Stomach (tissue), 9 donors: ENCODE results near the gene MMP28. TPM values are rescaled to one million over a fixed set of nuclear protein-coding genes. Genes with fewer than 3 reads are reported as not detected.

Source experiments
- DNase-seq, 2 donors: peaks; one replicate each; pipeline versions ENCODE4 v3.0.0 to v3.0.0-alpha.2; 2013 to 2019
- H3K27ac ChIP-seq, 5 donors: fragments of 200-600 bp in 4 of 5; sonication (generic) in 4 of 5; one replicate each; pipeline ENCODE4 v1.5.1; 2013 to 2019; ENCODE audit warnings: mild to moderate bottlenecking in 1 of 5, moderate library complexity in 1 of 5
- H3K27me3 ChIP-seq, 3 donors: fragments of 200-600 bp; sonication (generic); one replicate each; pipeline ENCODE4 v1.5.1; 2017 to 2019; ENCODE audit warnings: mixed run types in 1 of 3
- H3K36me3 ChIP-seq, 4 donors: fragments of 200-600 bp; sonication (generic); 1 replicate in 3 of 4; 2 replicates in 1 of 4; pipeline ENCODE4 v1.5.1; 2016 to 2019
- H3K4me1 ChIP-seq, 4 donors: fragments of 200-600 bp; sonication (generic); one replicate each; pipeline ENCODE4 v1.5.1; 2016 to 2019
- H3K4me3 ChIP-seq, 4 donors: fragments of 200-600 bp; sonication (generic) in 3 of 4; one replicate each; pipeline ENCODE4 v1.5.1; 2016 to 2019; ENCODE audit warnings: mild to moderate bottlenecking in 1 of 4
- H3K9me3 ChIP-seq, 4 donors: fragments of 200-600 bp; sonication (generic); one replicate each; pipeline ENCODE4 v1.5.1; 2016 to 2019
- EP300 ChIP-seq: sonication (generic); formaldehyde crosslinking; IDR thresholded peaks from one replicate; pipeline ENCODE4 v1.6.1; 2017; ENCODE audit warnings: antibody characterized with exemption
- POLR2A ChIP-seq, 4 donors: fragments of 450-650 bp; IDR thresholded peaks; one replicate each; pipeline ENCODE4 v1.6.1; 2016; ENCODE audit warnings: antibody characterized with exemption in 4 of 4, control low read depth in 2 of 4, mild to moderate bottlenecking in 1 of 4, moderate library complexity in 1 of 4
- POLR2AphosphoS5 ChIP-seq, 3 donors: sonication (generic); formaldehyde crosslinking; IDR thresholded peaks; one replicate each; pipeline ENCODE4 v1.6.1; 2016; ENCODE audit warnings: antibody characterized with exemption in 3 of 3
- WGBS, 5 donors: extraction: QIAGEN DNeasy Blood & Tissue Kit in 3 of 5; methylation state at CpG; one replicate each; pipeline versions ENCODE4 v1.1.5 to v1.1.7; 2013 to 2018; 5-methylcytosine and 5-hydroxymethylcytosine counted together
- intact Hi-C: fragments of 100-400 bp; cut with DNase I; formaldehyde crosslinking; loops from one replicate; pipeline ENCODE4 v1.15.1; 2023; ENCODE audit warnings: low total_unique reads
- polyA plus RNA-seq, 3 donors: library from polyadenylated mRNA; stranded (reverse); fragments of 200-250 nt; gene quantifications; one replicate each; pipeline ENCODE4 v1.2.3, GENCODE V29; 2013
- total RNA-seq, 5 donors: library from RNA; depleted of rRNA; stranded (reverse); fragments of >200 nt; gene quantifications; one replicate each; pipeline versions ENCODE4 v1.1.0 to v1.2.3, GENCODE V29; 2014 to 2016
- TF ChIP-seq, protein P1 (sequence below), 7 experiments: fragments of 450-650 bp in 4 of 7; fragments of 200-600 bp in 3 of 7; sonication (generic) in 3 of 7; IDR thresholded peaks; one replicate each; pipeline ENCODE4 v1.5.1; 2016 to 2019; ENCODE audit warnings: antibody characterized with exemption in 7 of 7, control low read depth in 2 of 7, mild to moderate bottlenecking in 1 of 7
- donor health status: healthy with polysubstance abuse.
- donor health status: Bipolar disorder and iron deficiency.
- donor health status: healthy.

MMP28 gene
- total and polyA plus RNA-seq, 8 donors, result 2.2 to 75.0 (median 19.6) TPM

DNA sequence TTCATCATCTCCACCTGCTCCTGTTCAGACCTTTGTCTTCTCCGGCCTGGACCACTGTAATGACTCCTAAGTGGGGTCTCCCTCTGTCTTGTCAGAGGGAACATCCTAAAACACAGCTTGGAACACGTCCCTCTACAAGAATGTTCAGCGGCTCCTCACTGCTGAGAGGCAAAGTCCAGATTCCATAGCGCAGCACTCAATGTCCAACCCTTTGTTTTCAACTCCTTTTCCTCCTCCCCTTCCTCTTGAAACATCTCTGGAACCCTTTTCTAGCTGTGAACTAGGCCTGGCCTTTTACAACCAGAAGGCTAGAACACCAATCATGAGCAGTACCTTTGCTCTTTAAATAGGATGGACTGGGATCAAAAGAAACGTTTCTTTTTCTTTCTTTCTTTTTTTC is 33.8 kb downstream of the MMP28 start:
- WGBS, 5 donors, result 83 to 91% (median 85%) methylated on average over 5 of the region's 5 CpGs
- no peak overlapping the region for H3K27ac ChIP-seq
- intact Hi-C loops, result no loop called here
- no peaks in the 10 kb centered on the region for H3K36me3 ChIP-seq
- no peak overlapping the region for H3K4me3 ChIP-seq
- TF ChIP-seq POLR2AphosphoS5 (IDR thresholded peaks at IDR 0.05), result no peak
- TF ChIP-seq, protein P1, sequence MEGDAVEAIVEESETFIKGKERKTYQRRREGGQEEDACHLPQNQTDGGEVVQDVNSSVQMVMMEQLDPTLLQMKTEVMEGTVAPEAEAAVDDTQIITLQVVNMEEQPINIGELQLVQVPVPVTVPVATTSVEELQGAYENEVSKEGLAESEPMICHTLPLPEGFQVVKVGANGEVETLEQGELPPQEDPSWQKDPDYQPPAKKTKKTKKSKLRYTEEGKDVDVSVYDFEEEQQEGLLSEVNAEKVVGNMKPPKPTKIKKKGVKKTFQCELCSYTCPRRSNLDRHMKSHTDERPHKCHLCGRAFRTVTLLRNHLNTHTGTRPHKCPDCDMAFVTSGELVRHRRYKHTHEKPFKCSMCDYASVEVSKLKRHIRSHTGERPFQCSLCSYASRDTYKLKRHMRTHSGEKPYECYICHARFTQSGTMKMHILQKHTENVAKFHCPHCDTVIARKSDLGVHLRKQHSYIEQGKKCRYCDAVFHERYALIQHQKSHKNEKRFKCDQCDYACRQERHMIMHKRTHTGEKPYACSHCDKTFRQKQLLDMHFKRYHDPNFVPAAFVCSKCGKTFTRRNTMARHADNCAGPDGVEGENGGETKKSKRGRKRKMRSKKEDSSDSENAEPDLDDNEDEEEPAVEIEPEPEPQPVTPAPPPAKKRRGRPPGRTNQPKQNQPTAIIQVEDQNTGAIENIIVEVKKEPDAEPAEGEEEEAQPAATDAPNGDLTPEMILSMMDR (IDR thresholded peaks at IDR 0.05), result no peak
- TF ChIP-seq POLR2A (IDR thresholded peaks at IDR 0.05), result no peak
- TF ChIP-seq EP300, result no peak
- no peaks in the 10 kb centered on the region for H3K9me3 ChIP-seq
- no peaks in the 10 kb centered on the region for H3K27me3 ChIP-seq
- DNase-seq, result no peak
- H3K4me1 ChIP-seq, result peaks cover 10 to 28% (median 20%) of the 10 kb centered on the region in 4 donors

DNA sequence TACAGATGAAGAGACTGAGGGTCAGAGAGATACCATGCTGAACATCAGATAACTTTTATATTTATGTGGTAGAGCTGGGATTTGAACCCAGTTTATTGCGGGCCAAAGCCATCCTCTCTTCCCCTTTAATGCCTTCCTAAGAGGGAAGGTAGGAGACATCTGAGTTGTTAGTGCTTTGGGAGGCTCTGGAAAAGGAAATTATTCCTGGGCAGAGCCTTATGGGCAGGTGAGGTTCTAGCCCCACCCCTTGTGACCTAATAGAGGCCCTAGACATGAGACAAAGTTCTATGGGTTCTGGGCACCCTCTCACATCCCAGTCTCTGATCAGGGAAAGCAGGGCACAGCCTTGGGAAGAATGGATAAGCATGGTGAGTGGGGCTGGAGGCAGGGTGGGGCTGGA is 34.9 kb downstream of the MMP28 start, which contains the start of gene C17orf50:
TSS of gene C17orf50 (plus strand) at position 301 of the 400 bp plus-strand sequence. CDS start at position 356, 55 bp downstream.
- TF ChIP-seq, protein P1 (IDR thresholded peaks at IDR 0.05), result no peak
- TF ChIP-seq POLR2A (IDR thresholded peaks at IDR 0.05), result no peak
- TF ChIP-seq EP300, result no peak
- TF ChIP-seq POLR2AphosphoS5 (IDR thresholded peaks at IDR 0.05), result no peak
- Histone ChIP-seq H3K9me3 (no peaks in the 10 kb centered on the region), H3K4me3 (no peak within 1 kb of the TSS), H3K4me1 (peaks cover 10 to 21% (median 19%) of the 10 kb centered on the region in 4 donors), H3K36me3 (no peaks in the 10 kb centered on the region), H3K27me3 (no peaks in the 10 kb centered on the region), H3K27ac (no peak within 1 kb of the TSS)
- no peak for DNase-seq
- WGBS, 5 donors, result 45 to 100% (median 74%) methylated on average over 1 of the region's 1 CpG
- intact Hi-C loops, result no loop called here

DNA sequence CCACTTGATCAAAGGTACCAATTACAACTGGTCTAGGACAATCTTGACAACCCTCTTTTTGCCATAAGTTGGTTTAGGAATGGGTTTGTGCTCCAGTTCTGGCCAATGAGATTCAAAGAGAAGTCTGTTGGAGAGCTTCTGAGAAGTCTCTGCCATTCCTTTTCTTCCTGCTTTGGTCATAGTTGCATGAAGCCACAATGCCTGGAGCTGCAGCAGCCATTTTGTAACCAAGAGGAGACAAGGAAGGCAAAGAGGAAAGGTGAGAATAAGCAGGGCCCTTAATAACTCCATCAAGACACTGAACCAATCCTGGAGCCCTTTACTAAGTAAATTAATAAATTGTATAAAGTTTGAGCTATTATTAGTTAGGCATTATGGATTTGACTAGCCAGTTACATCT is 38.2 kb downstream of the MMP28 start:
- H3K4me1 ChIP-seq, result peaks cover 0 to 12% (median 10%) of the 10 kb centered on the region in 4 donors
- no peak overlapping the region for H3K4me3 ChIP-seq
- no peak for DNase-seq
- no peak overlapping the region for H3K27ac ChIP-seq
- peaks cover 0 to 8% (median 0%) of the 10 kb centered on the region in 3 donors for H3K27me3 ChIP-seq
- intact Hi-C loops, result no loop called here
- H3K9me3 ChIP-seq, result no peaks in the 10 kb centered on the region
- H3K36me3 ChIP-seq, result no peaks in the 10 kb centered on the region
- no peak for TF ChIP-seq POLR2AphosphoS5 (IDR thresholded peaks at IDR 0.05)
- TF ChIP-seq EP300, result no peak
- no peak for TF ChIP-seq POLR2A (IDR thresholded peaks at IDR 0.05)
- TF ChIP-seq, protein P1 (IDR thresholded peaks at IDR 0.05), result no peak

DNA sequence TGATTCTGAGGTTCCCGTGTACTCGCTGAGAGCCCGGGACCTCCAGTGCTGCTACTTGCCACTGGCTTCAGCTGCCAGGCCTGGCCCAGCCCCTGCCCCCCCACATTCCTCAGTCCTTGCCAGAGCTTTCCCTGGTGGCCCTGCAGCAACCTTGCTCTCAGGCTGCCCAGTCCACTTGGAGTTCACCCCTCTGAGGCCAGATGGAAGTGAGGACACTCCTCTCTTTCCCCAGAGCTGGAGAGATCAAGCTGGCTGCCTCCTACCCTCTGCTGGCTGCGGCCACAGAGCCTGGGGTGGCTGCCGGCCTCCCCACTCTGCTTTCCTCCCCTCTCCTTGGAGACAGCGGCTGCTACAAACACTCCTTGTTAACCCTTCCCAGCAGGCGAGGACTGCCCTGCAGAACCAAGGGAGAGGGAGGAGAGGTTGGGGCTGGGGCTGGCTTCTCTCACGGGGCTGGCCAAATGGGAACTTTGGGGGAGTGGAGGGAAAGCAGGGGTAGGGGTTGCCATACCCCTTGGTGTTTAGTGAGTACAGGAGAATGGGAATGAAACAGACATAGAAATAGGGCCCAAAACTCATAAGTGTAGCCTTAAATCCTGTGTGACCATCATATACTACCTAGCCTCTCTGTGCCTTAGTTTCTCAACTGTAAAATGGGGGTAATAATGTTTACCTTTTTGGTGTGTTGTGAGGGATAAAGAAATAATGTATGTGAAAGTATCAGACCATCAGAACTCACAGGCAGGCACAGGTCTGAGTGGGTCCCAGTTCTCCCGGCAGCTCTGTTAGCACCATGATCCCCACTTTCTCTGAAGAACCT is 42.3 kb downstream of the MMP28 start, which contains the start of gene GAS2L2:
TSS of gene GAS2L2 (minus strand) at position 295 of the 820 bp plus-strand sequence. CDS start 389 bp downstream, outside the sequence.
- Histone ChIP-seq H3K4me3 (no peak within 1 kb of the TSS), H3K9me3 (no peaks in the 10 kb centered on the region), H3K27me3 (peaks cover 7 to 47% (median 19%) of the 10 kb centered on the region in 3 donors), H3K4me1 (peaks cover 6 to 32% (median 25%) of the 10 kb centered on the region in 4 donors), H3K27ac (no peak within 1 kb of the TSS), H3K36me3 (no peaks in the 10 kb centered on the region)
- DNase-seq, result no peak
- intact Hi-C loops, result no loop called here
- 28 to 48% (median 40%) methylated on average over 4 to 9 of the region's 9 CpGs for WGBS, 5 donors
- no peak for TF ChIP-seq POLR2AphosphoS5 (IDR thresholded peaks at IDR 0.05)
- no peak for TF ChIP-seq POLR2A (IDR thresholded peaks at IDR 0.05)
- TF ChIP-seq EP300, result no peak
- TF ChIP-seq, protein P1 (IDR thresholded peaks at IDR 0.05), result no peak
